DMS53 treated with DMSO at 0.1 percent for 48 hours (cell line): ENCODE data around the gene MNAT1.
"Not testable (repeated sequence)": the region's sequence is repeated elsewhere in the genome, so short reads cannot be mapped to it uniquely, and the experiment has no call there.

ENCODE experiments used
- DNase-seq: peaks from one replicate; lab custom pipeline; 2025; ENCODE audit not compliant: unreplicated experiment; lab: John Stamatoyannopoulos, UW

Gene MNAT1

GRCh38 chr14:60734465-60735242 is at the start of gene MNAT1:
Gene MNAT1, plus strand, starts transcription at chr14:60734761. Its CDS starts 102 bp downstream, at chr14:60734863.
- DNase-seq: peak; percentile 40

- peak; percentile 18 for DNase-seq
Measured at GRCh38 chr14:60686865-60687264, 47.7 kb upstream of the MNAT1 start.

- no peak for DNase-seq
Measured at GRCh38 chr14:60691383-60692113, 43.0 kb upstream of the MNAT1 start.

- DNase-seq: no peak
Measured at GRCh38 chr14:60695327-60695726, 39.2 kb upstream of the MNAT1 start.

- no peak for DNase-seq
Measured at GRCh38 chr14:60700598-60700997, 34.0 kb upstream of the MNAT1 start.

GRCh38 chr14:60705100-60705499 is 29.5 kb upstream of the MNAT1 start:
- no peak for DNase-seq

- DNase-seq: no peak
Measured at GRCh38 chr14:60707858-60708257, 26.7 kb upstream of the MNAT1 start.

- DNase-seq: no peak
Measured at GRCh38 chr14:60710494-60710893, 24.1 kb upstream of the MNAT1 start.

- DNase-seq: no peak
Measured at GRCh38 chr14:60713513-60713912, 21.0 kb upstream of the MNAT1 start.

GRCh38 chr14:60720391-60720790 is 14.2 kb upstream of the MNAT1 start:
- DNase-seq: no peak

- DNase-seq: no peak
Measured at GRCh38 chr14:60720962-60721325, 13.6 kb upstream of the MNAT1 start.

GRCh38 chr14:60721326-60722106 is 13.0 kb upstream of the MNAT1 start:
- DNase-seq: peak; percentile 39

GRCh38 chr14:60722107-60722356 is 12.5 kb upstream of the MNAT1 start:
- DNase-seq: peak; percentile 39

GRCh38 chr14:60722357-60723115 is 12.0 kb upstream of the MNAT1 start:
- peak; percentile 53 for DNase-seq

GRCh38 chr14:60723116-60723906 is 11.2 kb upstream of the MNAT1 start:
- peak; percentile 21 for DNase-seq

GRCh38 chr14:60723907-60724618 is 10.5 kb upstream of the MNAT1 start, which contains the start of gene SIX4:
Gene SIX4, minus strand, starts transcription at chr14:60724351. Its CDS starts 277 bp downstream, at chr14:60724074.
- DNase-seq: peak; percentile 82

GRCh38 chr14:60731291-60731690 is 3.3 kb upstream of the MNAT1 start:
- DNase-seq: not testable (repeated sequence)

- no peak for DNase-seq
Measured at GRCh38 chr14:60732840-60733483, 1.6 kb upstream of the MNAT1 start.

GRCh38 chr14:60735416-60735815 is 855 bp downstream of the MNAT1 start:
- DNase-seq: no peak
